Limb (tissue), 2 donors: Measurements from ENCODE around the gene EP400.
"Not testable (repeated sequence)": the region's sequence is repeated elsewhere in the genome, so short reads cannot be mapped to it uniquely, and the experiment has no call there.

Source experiments
- DNase-seq, 2 donors: peaks; one replicate each; pipeline ENCODE4 v3.0.0-alpha.2; 2016; ENCODE audit errors: extremely low spot score in 2 of 2

Gene EP400

GRCh38 chr12:131948713-131949430 is 870 bp upstream of the EP400 start:
- DNase-seq, result not testable (repeated sequence)

- DNase-seq, result peak in 1 of 2 donors; percentile 70
These were observed 606 bp downstream of the EP400 start for GRCh38 chr12:131950182-131950913.

- DNase-seq, result not testable (repeated sequence)
These were observed 4.1 kb downstream of the EP400 start for GRCh38 chr12:131953810-131954209.

GRCh38 chr12:131954460-131954859 is 4.7 kb downstream of the EP400 start:
- DNase-seq, result not testable (repeated sequence)

GRCh38 chr12:131959116-131959515 is 9.4 kb downstream of the EP400 start:
- no peak for DNase-seq

GRCh38 chr12:131959641-131960589 is 10.2 kb downstream of the EP400 start:
- DNase-seq, result no peak

- not testable (repeated sequence) for DNase-seq
These were observed 11.0 kb downstream of the EP400 start for GRCh38 chr12:131960590-131961325.

- DNase-seq, result not testable (repeated sequence)
These were observed 11.6 kb downstream of the EP400 start for GRCh38 chr12:131961328-131961727.

GRCh38 chr12:131962069-131962468 is 12.3 kb downstream of the EP400 start:
- no peak for DNase-seq

- no peak for DNase-seq
These were observed 13.6 kb downstream of the EP400 start for GRCh38 chr12:131963381-131963780.

GRCh38 chr12:131965073-131965472 is 15.3 kb downstream of the EP400 start:
- no peak for DNase-seq

- no peak for DNase-seq
These were observed 21.5 kb downstream of the EP400 start for GRCh38 chr12:131971226-131971625.

GRCh38 chr12:131975228-131975627 is 25.5 kb downstream of the EP400 start:
- no peak for DNase-seq

GRCh38 chr12:131979606-131980005 is 29.9 kb downstream of the EP400 start:
- no peak for DNase-seq

GRCh38 chr12:131980263-131980662 is 30.5 kb downstream of the EP400 start:
- no peak for DNase-seq

GRCh38 chr12:131981388-131981787 is 31.6 kb downstream of the EP400 start:
- no peak for DNase-seq

GRCh38 chr12:131982041-131982440 is 32.3 kb downstream of the EP400 start:
- DNase-seq, result no peak

GRCh38 chr12:131983026-131983425 is 33.3 kb downstream of the EP400 start:
- no peak for DNase-seq

- no peak for DNase-seq
These were observed 33.8 kb downstream of the EP400 start for GRCh38 chr12:131983554-131983953.

GRCh38 chr12:131984334-131984733 is 34.6 kb downstream of the EP400 start:
- DNase-seq, result no peak

- not testable (repeated sequence) for DNase-seq
These were observed 35.8 kb downstream of the EP400 start for GRCh38 chr12:131985510-131985875.
